ENCODE data around the gene TCF7L1. TPM values are rescaled to one million over a fixed set of nuclear protein-coding genes. Genes with fewer than 3 reads are reported as not detected.
A peak's percentile ranks its signal among the peaks of the same experiment; 100 is the strongest.

TCF7L1 gene
- total and polyA plus RNA-seq, 2 of the 13 experiments (the other 11 are each of a cell fraction or from before 2014, with no cell fraction given) = 0.04 to 0.15 TPM

DNA sequence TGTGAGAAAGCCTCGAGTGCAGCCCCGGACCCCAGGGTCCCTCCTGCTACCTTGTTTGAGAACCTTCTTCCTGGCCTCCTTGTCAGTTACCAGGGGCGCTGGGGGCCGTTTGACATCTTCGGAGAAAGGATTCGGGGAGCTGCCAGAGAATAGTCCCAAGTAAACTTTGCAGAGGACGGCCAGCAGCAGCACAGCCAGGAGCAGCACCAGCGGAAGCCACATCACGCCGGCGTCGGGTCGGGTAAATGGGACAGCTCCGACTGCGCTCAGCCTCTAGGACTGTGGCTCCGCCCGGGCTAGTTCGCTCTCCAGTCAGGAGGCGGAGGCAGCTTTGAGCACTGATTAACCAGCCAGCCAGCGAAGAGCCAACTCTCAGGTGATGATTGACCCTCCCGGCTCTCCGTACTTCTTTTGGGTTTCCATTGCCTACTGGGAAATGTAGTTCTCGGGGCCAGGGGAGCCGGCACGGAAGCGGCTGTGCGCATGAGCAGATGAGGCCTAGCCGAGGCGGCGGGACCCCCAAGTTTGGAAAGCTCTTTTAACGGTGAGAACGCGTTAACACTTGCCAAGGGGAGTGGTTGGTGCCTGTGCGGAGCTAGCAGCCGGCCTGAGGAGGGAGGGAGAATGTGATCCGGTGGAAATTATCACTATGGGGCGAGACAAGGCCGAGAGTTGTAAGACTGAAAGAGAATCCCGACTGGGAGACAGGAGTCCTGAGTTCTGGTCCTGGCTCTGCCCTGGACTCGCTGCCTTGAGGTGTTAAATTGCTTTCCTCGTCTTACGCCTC lies 221.3 kb downstream of the TCF7L1 start, which contains the start of the genes ELMOD3 and RETSAT (continued):
- TF ChIP-seq ZNF292 (CRISPR knock-in tag; IDR thresholded peaks at IDR 0.05; ENCODE audit: borderline replicate concordance, low read depth) (no peak), ZNF713 (CRISPR knock-in tag; IDR thresholded peaks at IDR 0.05) (no peak; the same call in 1 of the 2 replicates), NBN (conservative IDR thresholded peaks at IDR 0.05) (no peak), MYNN (CRISPR knock-in tag; IDR thresholded peaks at IDR 0.05; ENCODE audit: low read depth) (no peak; the same call in 1 of the 2 replicates), MTA3 (CRISPR knock-in tag; IDR thresholded peaks at IDR 0.05) (no peak), ELF1 (CRISPR knock-in tag; IDR thresholded peaks at IDR 0.05) (peak; percentile 96), SIX4 (CRISPR knock-in tag; IDR thresholded peaks at IDR 0.05) (peak; percentile 69), SP2 (CRISPR knock-in tag; IDR thresholded peaks at IDR 0.05) (no peak), XRCC5 (optimal IDR thresholded peaks at IDR 0.05; ENCODE audit: low read length) (peak; percentile 94), SAFB2 (CRISPR knock-in tag; IDR thresholded peaks at IDR 0.05; ENCODE audit: borderline replicate concordance, low read depth) (peak; percentile 19; the same call in 1 of the 2 replicates), MIXL1 (CRISPR knock-in tag; IDR thresholded peaks at IDR 0.05) (peak; percentile 97; the same call in 1 of the 2 replicates), ZFP36 (IDR thresholded peaks at IDR 0.05; ENCODE audit: borderline replicate concordance, low read depth, low read length, partially characterized antibody) (no peak), ZC3H4 (CRISPR knock-in tag; IDR thresholded peaks at IDR 0.05; ENCODE audit: borderline replicate concordance) (no peak; the same call in 1 of the 2 replicates)
- TF ChIP-seq, protein P1, sequence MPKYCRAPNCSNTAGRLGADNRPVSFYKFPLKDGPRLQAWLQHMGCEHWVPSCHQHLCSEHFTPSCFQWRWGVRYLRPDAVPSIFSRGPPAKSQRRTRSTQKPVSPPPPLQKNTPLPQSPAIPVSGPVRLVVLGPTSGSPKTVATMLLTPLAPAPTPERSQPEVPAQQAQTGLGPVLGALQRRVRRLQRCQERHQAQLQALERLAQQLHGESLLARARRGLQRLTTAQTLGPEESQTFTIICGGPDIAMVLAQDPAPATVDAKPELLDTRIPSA (CRISPR knock-in tag; IDR thresholded peaks at IDR 0.05; ENCODE audit: borderline replicate concordance) = peak; percentile 65; the same call in 1 of the 2 replicates
- TF ChIP-seq, protein P2, sequence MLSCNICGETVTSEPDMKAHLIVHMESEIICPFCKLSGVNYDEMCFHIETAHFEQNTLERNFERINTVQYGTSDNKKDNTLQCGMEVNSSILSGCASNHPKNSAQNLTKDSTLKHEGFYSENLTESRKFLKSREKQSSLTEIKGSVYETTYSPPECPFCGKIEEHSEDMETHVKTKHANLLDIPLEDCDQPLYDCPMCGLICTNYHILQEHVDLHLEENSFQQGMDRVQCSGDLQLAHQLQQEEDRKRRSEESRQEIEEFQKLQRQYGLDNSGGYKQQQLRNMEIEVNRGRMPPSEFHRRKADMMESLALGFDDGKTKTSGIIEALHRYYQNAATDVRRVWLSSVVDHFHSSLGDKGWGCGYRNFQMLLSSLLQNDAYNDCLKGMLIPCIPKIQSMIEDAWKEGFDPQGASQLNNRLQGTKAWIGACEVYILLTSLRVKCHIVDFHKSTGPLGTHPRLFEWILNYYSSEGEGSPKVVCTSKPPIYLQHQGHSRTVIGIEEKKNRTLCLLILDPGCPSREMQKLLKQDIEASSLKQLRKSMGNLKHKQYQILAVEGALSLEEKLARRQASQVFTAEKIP (CRISPR knock-in tag; IDR thresholded peaks at IDR 0.05; ENCODE audit: borderline replicate concordance) = no peak
- TF ChIP-seq, protein P3, sequence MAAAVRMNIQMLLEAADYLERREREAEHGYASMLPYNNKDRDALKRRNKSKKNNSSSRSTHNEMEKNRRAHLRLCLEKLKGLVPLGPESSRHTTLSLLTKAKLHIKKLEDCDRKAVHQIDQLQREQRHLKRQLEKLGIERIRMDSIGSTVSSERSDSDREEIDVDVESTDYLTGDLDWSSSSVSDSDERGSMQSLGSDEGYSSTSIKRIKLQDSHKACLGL (CRISPR knock-in tag; IDR thresholded peaks at IDR 0.05) = peak; percentile 24; the same call in 1 of the 2 replicates
- TF ChIP-seq, protein P4, sequence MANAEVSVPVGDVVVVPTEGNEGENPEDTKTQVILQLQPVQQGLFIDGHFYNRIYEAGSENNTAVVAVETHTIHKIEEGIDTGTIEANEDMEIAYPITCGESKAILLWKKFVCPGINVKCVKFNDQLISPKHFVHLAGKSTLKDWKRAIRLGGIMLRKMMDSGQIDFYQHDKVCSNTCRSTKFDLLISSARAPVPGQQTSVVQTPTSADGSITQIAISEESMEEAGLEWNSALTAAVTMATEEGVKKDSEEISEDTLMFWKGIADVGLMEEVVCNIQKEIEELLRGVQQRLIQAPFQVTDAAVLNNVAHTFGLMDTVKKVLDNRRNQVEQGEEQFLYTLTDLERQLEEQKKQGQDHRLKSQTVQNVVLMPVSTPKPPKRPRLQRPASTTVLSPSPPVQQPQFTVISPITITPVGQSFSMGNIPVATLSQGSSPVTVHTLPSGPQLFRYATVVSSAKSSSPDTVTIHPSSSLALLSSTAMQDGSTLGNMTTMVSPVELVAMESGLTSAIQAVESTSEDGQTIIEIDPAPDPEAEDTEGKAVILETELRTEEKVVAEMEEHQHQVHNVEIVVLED (CRISPR knock-in tag; IDR thresholded peaks at IDR 0.05; ENCODE audit: borderline replicate concordance) = peak; percentile 82; the same call in 1 of the 2 replicates
- TF ChIP-seq, protein P5, sequence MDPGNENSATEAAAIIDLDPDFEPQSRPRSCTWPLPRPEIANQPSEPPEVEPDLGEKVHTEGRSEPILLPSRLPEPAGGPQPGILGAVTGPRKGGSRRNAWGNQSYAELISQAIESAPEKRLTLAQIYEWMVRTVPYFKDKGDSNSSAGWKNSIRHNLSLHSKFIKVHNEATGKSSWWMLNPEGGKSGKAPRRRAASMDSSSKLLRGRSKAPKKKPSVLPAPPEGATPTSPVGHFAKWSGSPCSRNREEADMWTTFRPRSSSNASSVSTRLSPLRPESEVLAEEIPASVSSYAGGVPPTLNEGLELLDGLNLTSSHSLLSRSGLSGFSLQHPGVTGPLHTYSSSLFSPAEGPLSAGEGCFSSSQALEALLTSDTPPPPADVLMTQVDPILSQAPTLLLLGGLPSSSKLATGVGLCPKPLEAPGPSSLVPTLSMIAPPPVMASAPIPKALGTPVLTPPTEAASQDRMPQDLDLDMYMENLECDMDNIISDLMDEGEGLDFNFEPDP (CRISPR knock-in tag; conservative IDR thresholded peaks at IDR 0.05) = 0 out of 2 replicates have a peak, but pooled peaks have one; percentile 4
- TF ChIP-seq, protein P6, sequence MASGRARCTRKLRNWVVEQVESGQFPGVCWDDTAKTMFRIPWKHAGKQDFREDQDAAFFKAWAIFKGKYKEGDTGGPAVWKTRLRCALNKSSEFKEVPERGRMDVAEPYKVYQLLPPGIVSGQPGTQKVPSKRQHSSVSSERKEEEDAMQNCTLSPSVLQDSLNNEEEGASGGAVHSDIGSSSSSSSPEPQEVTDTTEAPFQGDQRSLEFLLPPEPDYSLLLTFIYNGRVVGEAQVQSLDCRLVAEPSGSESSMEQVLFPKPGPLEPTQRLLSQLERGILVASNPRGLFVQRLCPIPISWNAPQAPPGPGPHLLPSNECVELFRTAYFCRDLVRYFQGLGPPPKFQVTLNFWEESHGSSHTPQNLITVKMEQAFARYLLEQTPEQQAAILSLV (CRISPR knock-in tag; IDR thresholded peaks at IDR 0.05; ENCODE audit: borderline replicate concordance) = peak; percentile 97; the same call in 1 of the 2 replicates

Measured in HepG2 (cell line).